NCI-H2196 treated with DMSO at 0.1 percent for 48 hours (cell line): ENCODE results near the gene MEIOB.
A peak's percentile ranks its signal among the peaks of the same experiment; 100 is the strongest.
"Not testable (repeated sequence)": the region's sequence is repeated elsewhere in the genome, so short reads cannot be mapped to it uniquely, and the experiment has no call there.

Experiments used
- DNase-seq: peaks from one replicate; lab custom pipeline; 2025; ENCODE audit not compliant: unreplicated experiment; lab: John Stamatoyannopoulos, UW

The MEIOB gene

GRCh38 chr16:1907226-1907860, 35.4 kb upstream of the MEIOB start:
- DNase-seq, result no peak

DNA sequence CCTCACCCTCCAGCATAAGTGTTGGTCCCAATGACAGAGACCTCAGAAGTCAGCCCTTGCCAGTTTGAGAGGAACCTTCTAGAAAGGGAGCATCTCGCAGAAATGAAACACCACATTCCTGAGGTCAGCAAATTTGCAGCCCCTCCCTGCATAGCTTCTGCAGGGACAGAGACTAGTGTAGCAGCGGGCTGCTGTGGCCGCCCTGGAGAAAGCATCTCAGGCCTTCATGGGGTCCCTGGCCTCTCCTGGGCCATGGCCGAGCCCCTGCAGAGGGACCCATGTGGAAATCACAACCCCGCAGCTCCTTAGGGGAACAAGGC, 34.8 kb upstream of the MEIOB start:
- no peak for DNase-seq

- no peak for DNase-seq
These were observed 34.3 kb upstream of the MEIOB start for GRCh38 chr16:1906055-1906845.

DNA sequence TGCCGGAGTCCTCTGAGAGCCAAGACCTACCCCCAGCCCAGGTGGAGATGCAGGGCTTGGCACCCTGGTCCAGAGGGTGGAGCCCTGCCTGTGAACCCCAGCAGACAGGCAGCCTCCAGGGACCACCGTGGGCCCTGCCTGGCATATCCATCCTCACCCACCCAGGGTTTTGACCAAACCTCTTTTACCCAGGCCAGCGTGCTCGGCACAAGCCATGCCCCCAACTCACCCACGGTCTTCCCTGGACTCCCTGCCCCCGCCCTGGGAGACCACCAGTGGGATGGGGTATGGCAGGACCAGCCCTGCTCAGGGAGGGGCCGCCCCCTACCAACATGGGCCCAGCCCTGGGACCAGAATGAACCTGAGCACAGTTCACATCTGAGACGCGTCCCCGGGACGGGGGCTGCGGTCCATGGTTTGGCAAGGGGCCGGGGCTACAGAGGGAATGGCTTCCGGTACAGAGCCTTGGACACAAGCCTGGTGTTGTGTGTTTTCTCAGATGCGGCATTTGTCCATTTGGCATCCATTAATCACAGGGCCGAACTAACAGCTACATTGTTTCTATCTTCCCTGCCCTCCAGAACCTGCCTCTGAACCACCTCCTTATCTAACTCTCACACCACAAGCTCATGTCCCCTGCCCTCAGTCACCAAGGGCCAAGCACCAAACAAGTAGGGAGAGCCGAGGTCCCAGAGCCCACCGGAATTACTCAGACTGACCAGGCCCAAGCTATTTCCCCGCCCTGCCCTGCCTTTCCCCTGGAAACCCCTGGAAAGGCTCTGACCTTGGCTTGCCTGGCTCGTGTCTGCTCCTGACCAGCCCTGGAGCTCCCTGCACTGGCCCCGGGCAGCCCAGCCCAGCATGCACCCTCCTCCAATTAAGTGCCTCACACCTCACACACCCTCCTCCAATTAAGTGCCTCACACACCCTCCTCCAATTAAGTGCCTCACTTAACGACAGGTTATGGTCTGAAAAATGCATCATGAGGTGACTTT, 32.2 kb upstream of the MEIOB start:
- no peak for DNase-seq

GRCh38 chr16:1903220-1903574, 31.2 kb upstream of the MEIOB start:
- no peak for DNase-seq

GRCh38 chr16:1902547-1903219, 30.7 kb upstream of the MEIOB start:
- no peak for DNase-seq

- DNase-seq, result no peak
These were observed 28.4 kb upstream of the MEIOB start for GRCh38 chr16:1900452-1900774.

DNA sequence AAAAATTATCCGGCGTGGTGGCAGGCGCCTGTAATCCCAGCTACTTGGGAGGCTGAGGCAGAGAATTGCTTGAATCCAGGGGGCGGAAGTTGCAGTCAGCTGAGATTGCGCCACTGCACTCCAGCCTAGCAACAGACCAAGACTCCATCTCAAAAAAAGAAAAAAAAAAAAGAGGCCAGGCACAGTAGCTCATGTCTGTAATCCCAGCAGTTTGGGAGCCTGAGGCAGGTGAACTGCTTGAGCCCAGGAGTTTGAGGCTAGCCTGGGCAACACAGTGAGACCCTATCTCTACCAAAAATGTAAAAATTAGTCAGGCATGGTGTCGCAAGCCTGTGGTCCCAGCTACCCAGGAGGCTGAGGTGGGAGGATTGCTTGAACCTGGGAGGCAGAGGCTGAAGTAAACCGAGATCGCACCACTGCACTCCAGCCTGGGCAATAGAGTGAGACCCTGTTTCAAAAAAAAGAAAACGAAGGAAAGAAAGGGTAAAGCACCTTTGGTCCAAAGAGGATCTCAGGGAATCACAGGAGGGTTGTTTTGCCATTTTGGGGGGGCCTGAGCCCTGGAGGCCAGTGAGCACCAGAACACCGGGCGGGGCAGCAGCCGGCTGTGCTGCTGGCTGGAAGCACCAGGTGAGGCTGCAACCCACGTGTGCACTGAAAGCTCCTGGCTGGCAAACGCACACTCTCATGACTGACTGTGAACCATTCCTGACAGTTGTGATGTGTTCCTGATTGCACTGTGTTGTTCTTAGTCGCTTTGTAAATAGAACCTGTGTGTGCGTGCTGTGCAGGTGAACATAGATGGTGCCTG, 27.9 kb upstream of the MEIOB start:
- DNase-seq, result peak; percentile 73

DNA sequence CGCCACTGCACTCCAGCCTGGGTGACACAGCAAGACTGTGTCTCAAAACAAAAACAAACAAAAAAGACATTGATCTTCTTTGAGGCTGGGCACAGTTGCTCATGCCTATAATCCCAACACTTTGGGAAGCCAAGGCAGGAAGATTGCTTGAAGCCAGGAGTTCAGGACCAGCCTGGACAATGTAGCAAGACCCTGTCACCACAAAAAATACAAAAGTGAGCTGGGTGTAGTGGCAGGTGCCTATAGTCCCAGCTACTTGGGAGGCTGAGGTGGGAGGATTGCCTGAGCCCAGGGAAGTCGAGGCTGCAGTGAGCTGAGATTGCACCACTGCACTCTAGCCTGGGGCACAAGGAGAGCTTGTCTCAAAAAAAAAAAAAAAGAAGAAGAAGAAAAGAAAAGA, 25.7 kb upstream of the MEIOB start:
- DNase-seq, result not testable (repeated sequence)

DNA sequence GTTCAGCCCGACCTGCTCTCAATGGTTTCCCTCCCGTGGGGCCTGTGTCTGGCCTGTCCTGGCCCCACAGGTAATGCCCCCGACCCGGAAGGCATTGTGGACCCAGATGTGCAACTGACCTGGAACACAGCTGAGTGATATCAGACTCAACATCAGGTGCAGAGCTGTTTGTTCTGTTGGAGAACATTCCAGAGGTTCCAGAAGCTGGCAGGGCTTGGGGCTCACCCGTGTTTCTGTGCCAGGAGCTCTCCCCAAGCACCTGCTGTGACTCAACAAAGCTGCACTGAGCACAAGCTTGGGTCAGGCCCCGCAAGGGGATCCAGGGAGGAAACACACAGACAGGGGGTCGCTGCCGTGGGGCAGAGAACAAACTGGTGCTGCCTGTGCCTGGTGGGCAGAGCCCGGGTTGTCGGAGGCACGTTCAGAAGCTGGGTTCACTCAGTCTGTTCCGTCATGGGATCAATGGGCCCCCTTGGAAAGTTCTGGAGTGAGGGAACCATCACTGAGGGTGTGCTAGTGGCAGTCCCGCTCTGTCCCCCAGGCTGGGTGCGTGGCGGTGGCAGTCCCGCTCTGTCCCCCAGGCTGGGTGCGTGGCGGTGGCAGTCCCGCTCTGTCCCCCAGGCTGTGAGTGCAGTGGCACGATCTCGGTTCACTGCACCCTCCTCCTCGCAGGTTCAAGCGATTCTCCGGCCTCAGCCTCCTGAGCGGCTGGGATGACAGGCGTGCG, 24.1 kb upstream of the MEIOB start:
- DNase-seq, result no peak

- DNase-seq, result no peak
These were observed 23.1 kb upstream of the MEIOB start for GRCh38 chr16:1895068-1895467.

GRCh38 chr16:1890708-1891050, 18.7 kb upstream of the MEIOB start:
- DNase-seq, result no peak

DNA sequence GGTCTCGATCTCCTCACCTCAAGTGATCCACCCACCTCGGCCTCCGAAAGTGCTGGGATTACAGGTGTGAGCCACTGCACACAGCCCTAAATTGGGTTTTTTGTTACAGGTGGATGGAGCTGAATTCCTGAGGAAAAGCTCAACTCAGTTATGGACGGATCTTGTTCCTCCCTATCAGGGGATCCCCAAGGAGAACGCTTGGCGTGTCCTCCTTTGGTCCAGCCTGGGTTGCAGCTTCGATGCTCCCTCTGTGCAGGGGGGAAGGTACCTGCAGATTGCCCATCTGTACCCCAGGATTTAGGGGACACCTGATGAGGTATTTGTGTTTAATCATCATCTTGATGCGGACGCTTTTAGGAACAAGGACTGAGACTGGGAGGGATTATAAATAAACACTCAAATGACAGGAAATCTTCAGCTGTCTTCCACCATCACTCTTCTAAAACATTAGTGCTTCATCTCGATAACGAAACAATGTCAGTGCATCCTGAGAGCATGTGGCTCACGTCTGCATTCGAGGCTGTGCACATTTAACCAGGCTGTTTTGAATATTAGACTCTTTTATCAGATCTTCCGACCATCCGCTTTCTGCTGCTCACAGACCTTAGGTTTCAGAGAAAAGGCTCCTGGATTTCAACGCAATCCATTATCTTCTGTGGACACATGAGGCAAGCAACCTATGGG, 18.2 kb upstream of the MEIOB start:
- DNase-seq, result no peak

GRCh38 chr16:1887711-1888354, 15.9 kb upstream of the MEIOB start:
- DNase-seq, result peak; percentile 46

- DNase-seq, result no peak
These were observed 12.9 kb upstream of the MEIOB start for GRCh38 chr16:1884889-1885288.

DNA sequence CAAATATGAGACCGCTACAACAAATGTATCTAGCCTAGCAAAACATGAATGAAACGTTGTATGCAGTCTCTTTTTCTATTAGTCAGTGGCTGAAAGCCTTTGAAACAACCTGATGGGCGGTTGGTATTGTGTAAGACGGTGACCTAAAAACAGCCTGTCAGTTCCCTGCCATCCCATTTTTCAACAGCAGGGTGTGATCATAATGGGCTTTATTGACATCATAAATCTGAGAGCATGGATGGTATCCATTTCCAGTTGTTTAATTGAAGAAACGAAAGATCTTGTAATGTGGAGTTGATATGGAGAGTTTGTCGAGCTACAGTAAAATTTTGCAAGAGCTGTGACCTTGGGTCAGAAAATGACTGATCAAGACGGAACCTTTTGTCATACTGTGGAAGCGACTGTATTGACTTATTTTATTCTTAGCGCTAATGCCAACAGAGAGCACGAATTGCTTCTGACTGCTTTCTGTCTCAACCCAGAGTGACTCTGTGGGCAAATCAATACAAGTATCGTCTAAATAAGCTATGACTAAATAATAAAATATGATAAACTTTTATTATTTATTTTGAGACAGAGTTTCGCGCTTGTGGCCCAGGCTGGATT, 12.3 kb upstream of the MEIOB start:
- DNase-seq, result no peak

GRCh38 chr16:1881172-1881571, 9.2 kb upstream of the MEIOB start:
- DNase-seq, result not testable (repeated sequence)

DNA sequence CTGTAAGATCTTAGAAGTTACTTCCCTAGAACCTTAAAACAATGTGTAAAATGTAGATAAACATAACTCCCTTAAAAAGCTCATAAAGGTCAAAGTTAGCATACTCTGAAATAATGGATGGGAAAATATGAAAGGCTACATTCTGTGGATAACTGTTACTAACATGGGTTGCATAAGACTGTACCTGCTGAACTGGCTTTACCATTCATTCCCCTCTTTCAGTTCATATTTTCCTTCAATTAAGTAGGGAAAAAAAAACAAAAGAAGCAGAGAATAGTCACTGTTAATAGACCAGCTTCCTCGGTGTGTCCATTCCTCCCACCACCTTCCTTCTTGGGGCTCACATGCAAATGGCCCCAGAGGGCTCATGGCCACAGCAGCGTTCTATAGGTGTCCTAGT, 7.5 kb upstream of the MEIOB start:
- no peak for DNase-seq

GRCh38 chr16:1878256-1878655, 6.3 kb upstream of the MEIOB start:
- DNase-seq, result no peak
